H1 (cell line): ENCODE results near the gene TBC1D26. TPM values are rescaled to one million over a fixed set of nuclear protein-coding genes. Genes with fewer than 3 reads are reported as not detected.
"Not testable (repeated sequence)": the region's sequence is repeated elsewhere in the genome, so short reads cannot be mapped to it uniquely, and the experiment has no call there.

Experiments used
- CTCF ChIA-PET: fragments of 300-600 bp; sonication (Branson Sonifier 250); formaldehyde crosslinking; loops from one replicate; lab custom pipeline; 2021; ENCODE audit not compliant: partially characterized antibody; lab: Charles Lee
- POLR2A ChIA-PET: fragments of 300-600 bp; sonication (Branson Sonifier 250); formaldehyde crosslinking; loops from one replicate; lab custom pipeline; 2021; ENCODE audit warnings: inconsistent platforms; ENCODE audit not compliant: partially characterized antibody; lab: Charles Lee
- DNase-seq, 2 experiments: peaks; one replicate each; pipeline versions ENCODE4 v3.0.0 to v3.0.0-alpha.2; 2010 to 2022; ENCODE audit warnings: low spot score in 2 of 2, low read depth in 1 of 2, mixed read lengths in 1 of 2
- FAIRE-seq: peaks from 2 replicates; lab custom pipeline; 2011; peaks lifted over from hg19 to GRCh38; lab: Jason Lieb, UNC
- H2AFZ ChIP-seq: 2 replicates; pipeline ENCODE4 v1.8.1; 2012; ENCODE audit warnings: low read length, inconsistent platforms
- H2AK5ac ChIP-seq: 2 replicates; pipeline ENCODE4 v1.6.1; 2013; ENCODE audit warnings: low read depth, low read length
- H2BK120ac ChIP-seq: replicated peaks from 2 replicates; pipeline ENCODE3; 2013; ENCODE audit warnings: low read depth, low read length, inconsistent platforms
- H2BK12ac ChIP-seq: 2 replicates; pipeline ENCODE4 v1.6.1; 2013; ENCODE audit warnings: low read depth, low read length
- H2BK15ac ChIP-seq: 2 replicates; pipeline ENCODE4 v1.6.1; 2013; ENCODE audit warnings: low read length
- H2BK20ac ChIP-seq: 2 replicates; pipeline ENCODE4 v1.6.1; 2013; ENCODE audit warnings: low read length
- H2BK5ac ChIP-seq: 2 replicates; pipeline ENCODE4 v1.6.1; 2013; ENCODE audit warnings: low read depth, low read length
- H3K14ac ChIP-seq: 2 replicates; pipeline ENCODE4 v1.6.1; 2013; ENCODE audit warnings: inconsistent platforms; ENCODE audit not compliant: insufficient read length
- H3K18ac ChIP-seq: 2 replicates; pipeline ENCODE4 v1.6.1; 2013; ENCODE audit warnings: low read length; ENCODE audit errors: extremely low read depth
- H3K23ac ChIP-seq: 2 replicates; pipeline ENCODE4 v1.6.1; 2013; ENCODE audit warnings: inconsistent platforms; ENCODE audit not compliant: insufficient read length
- H3K23me2 ChIP-seq: 2 replicates; pipeline ENCODE4 v1.6.1; 2013; ENCODE audit warnings: low read depth, low read length
- H3K27ac ChIP-seq: 2 replicates; pipeline ENCODE4 v1.6.1; 2011; ENCODE audit warnings: low read depth, low read length, inconsistent platforms
- H3K27me3 ChIP-seq, 4 experiments: replicated peaks in 1 of 4; 1 replicate in 1 of 4; 2 replicates in 3 of 4; pipeline versions ENCODE4 v1.6.1 to v1.8.1; 2011 to 2013; ENCODE audit warnings: low read length in 3 of 4, mild to moderate bottlenecking in 3 of 4, inconsistent platforms in 2 of 4, mixed read lengths in 2 of 4, moderate library complexity in 1 of 4; ENCODE audit not compliant: control insufficient read depth in 3 of 4, insufficient read depth in 3 of 4; ENCODE audit errors: extremely low read depth in 1 of 4
- H3K36me3 ChIP-seq, 4 experiments: 2 replicates each; pipeline versions ENCODE4 v1.6.1 to v1.8.1; 2011 to 2013; ENCODE audit warnings: mild to moderate bottlenecking in 4 of 4, low read length in 3 of 4, moderate library complexity in 2 of 4, control low read depth in 1 of 4, inconsistent platforms in 1 of 4; ENCODE audit not compliant: insufficient read depth in 4 of 4, control insufficient read depth in 2 of 4
- H3K4ac ChIP-seq: replicated peaks from 2 replicates; pipeline ENCODE3; 2013; ENCODE audit warnings: low read length, low read depth, mixed read lengths, inconsistent platforms; ENCODE audit not compliant: insufficient read length
- H3K4me1 ChIP-seq, 4 experiments: replicated peaks in 1 of 4; 1 replicate in 1 of 4; 2 replicates in 3 of 4; pipeline versions ENCODE4 v1.6.1 to v1.8.1; 2011 to 2013; ENCODE audit warnings: low read length in 3 of 4, inconsistent platforms in 2 of 4, mixed read lengths in 1 of 4; ENCODE audit not compliant: insufficient read depth in 4 of 4, control insufficient read depth in 3 of 4
- H3K4me2 ChIP-seq, 2 experiments: 2 replicates each; pipeline versions ENCODE4 v1.6.1 to v1.8.1; 2011 to 2013; ENCODE audit warnings: low read depth in 2 of 2, low read length in 2 of 2, control low read depth in 1 of 2, inconsistent platforms in 1 of 2, mild to moderate bottlenecking in 1 of 2; ENCODE audit not compliant: insufficient read depth in 1 of 2
- H3K4me3 ChIP-seq, 4 experiments: fragments of 200-600, 300-600 bp in 1 of 4; sonication (generic), shearing (Covaris generic), sonication (Bioruptor Twin) in 1 of 4; 2 replicates each; pipeline versions ENCODE4 v1.5.1 to v1.8.1; 2011 to 2016; ENCODE audit warnings: low read length in 4 of 4, low read depth in 3 of 4, control low read depth in 2 of 4, inconsistent platforms in 2 of 4, mild to moderate bottlenecking in 2 of 4, mixed read lengths in 1 of 4, moderate library complexity in 1 of 4; ENCODE audit not compliant: insufficient read depth in 2 of 4; ENCODE audit errors: extremely low read depth in 1 of 4
- H3K56ac ChIP-seq: replicated peaks from 2 replicates; pipeline ENCODE3; 2013; ENCODE audit warnings: low read depth, mild to moderate bottlenecking, mixed read lengths, low read length, inconsistent platforms; ENCODE audit not compliant: insufficient read length
- H3K79me1 ChIP-seq: 2 replicates; pipeline ENCODE4 v1.6.1; 2013; ENCODE audit warnings: low read depth, low read length, control low read depth
- H3K79me2 ChIP-seq, 2 experiments: 2 replicates each; pipeline versions ENCODE4 v1.6.1 to v1.8.1; 2012 to 2013; ENCODE audit warnings: low read length in 2 of 2, mild to moderate bottlenecking in 2 of 2, inconsistent platforms in 1 of 2; ENCODE audit not compliant: insufficient read depth in 2 of 2, control insufficient read depth in 1 of 2
- H3K9ac ChIP-seq, 4 experiments: replicated peaks in 1 of 4; 1 replicate in 1 of 4; 2 replicates in 3 of 4; pipeline versions ENCODE4 v1.6.1 to v1.8.1; 2011 to 2013; ENCODE audit warnings: low read depth in 3 of 4, low read length in 3 of 4, control low read depth in 2 of 4, mild to moderate bottlenecking in 2 of 4, moderate library complexity in 2 of 4, inconsistent platforms in 1 of 4; ENCODE audit errors: extremely low read depth in 1 of 4
- H3K9me3 ChIP-seq, 2 experiments: 2 replicates each; pipeline versions ENCODE4 v1.6.1 to v1.8.1; 2012 to 2013; ENCODE audit warnings: mild to moderate bottlenecking in 2 of 2, moderate library complexity in 2 of 2, control low read depth in 1 of 2, inconsistent platforms in 1 of 2, low read depth in 1 of 2, low read length in 1 of 2, mixed read lengths in 1 of 2; ENCODE audit not compliant: insufficient read depth in 2 of 2
- H4K20me1 ChIP-seq, 2 experiments: replicated peaks in 1 of 2; 2 replicates each; pipeline versions ENCODE3 to v1.8.1; 2011 to 2013; ENCODE audit warnings: inconsistent platforms in 2 of 2, low read length in 2 of 2, mild to moderate bottlenecking in 1 of 2; ENCODE audit not compliant: insufficient read depth in 2 of 2, control insufficient read depth in 1 of 2
- H4K5ac ChIP-seq: 2 replicates; pipeline ENCODE4 v1.6.1; 2013; ENCODE audit warnings: low read length, low read depth, mixed read lengths, inconsistent platforms; ENCODE audit not compliant: insufficient read length
- H4K8ac ChIP-seq: 2 replicates; pipeline ENCODE4 v1.8.0; 2013; ENCODE audit warnings: mild to moderate bottlenecking, moderate library complexity, low read length, inconsistent platforms; ENCODE audit not compliant: insufficient read depth; ENCODE audit errors: extremely low read depth
- H4K91ac ChIP-seq: replicated peaks from 2 replicates; pipeline ENCODE3; 2013; ENCODE audit warnings: low read length, mixed read lengths, inconsistent platforms; ENCODE audit not compliant: insufficient read length
- WGBS, 2 experiments: shearing (Covaris generic) in 1 of 2; methylation state at CpG; one replicate each; pipeline versions ENCODE4 v1.1.6 to v1.1.7; 2013 to 2015; ENCODE audit warnings: low lambda C conversion rate in 2 of 2, mixed read lengths in 2 of 2, inconsistent platforms in 1 of 2, low coverage in 1 of 2, missing lambda C conversion rate in 1 of 2; ENCODE audit not compliant: insufficient replicate concordance in 2 of 2, insufficient coverage in 1 of 2, insufficient read length in 1 of 2; ENCODE audit errors: extremely low coverage in 1 of 2, missing lambda C conversion rate in 1 of 2; 5-methylcytosine and 5-hydroxymethylcytosine counted together
- polyA plus RNA-seq, 7 experiments: library from polyadenylated mRNA; depleted of rRNA in 3 of 7; stranded (reverse) in 5 of 7; unstranded in 2 of 7; fragments of >200 nt in 5 of 7; fragments of 200-250 nt in 2 of 7; gene quantifications; 1 replicate in 5 of 7; 2 replicates in 1 of 7; 4 replicates in 1 of 7; pipeline versions ENCODE4 v1.2.1 to v1.2.3, GENCODE V29; 2011 to 2013; ENCODE audit warnings: missing spikeins in 2 of 7, mixed read lengths in 2 of 7
- total RNA-seq: library from RNA; stranded (reverse); fragmentation: NEBNext Ultra II Directional; extraction: Animal tissue kit (Norgen Biotek cat#: 25700); gene quantifications from 2 replicates; pipeline ENCODE4 v1.2.1, GENCODE V29; 2021

TBC1D26 gene
- total and polyA plus RNA-seq, 2 of the 8 experiments (the other 6 are each of a cell fraction or from before 2014, with no cell fraction given) = 0.84 to 1.4 TPM

DNA sequence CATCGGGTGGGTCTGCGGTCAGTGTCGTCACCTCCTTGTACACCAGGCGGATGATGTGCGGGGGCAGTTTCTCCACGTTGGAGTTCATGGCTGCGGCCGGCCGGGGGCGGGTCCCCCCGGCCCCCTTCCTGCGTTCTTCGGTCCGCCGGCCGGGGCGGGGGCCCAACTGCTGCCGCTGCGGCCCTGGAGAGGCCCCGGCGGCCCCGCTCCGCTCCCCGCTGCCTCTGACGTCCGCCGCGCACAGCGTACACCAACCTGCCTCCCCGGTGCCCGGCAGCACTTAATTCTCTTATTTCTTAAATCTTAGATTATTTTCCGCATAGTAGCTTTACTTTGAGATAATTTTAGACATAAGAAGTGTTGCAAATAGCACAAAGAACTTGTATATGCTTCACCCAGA, 27.3 kb upstream of the TBC1D26 start:
- H3K4me2 ChIP-seq, H3K23ac ChIP-seq, H2BK5ac ChIP-seq, H3K14ac ChIP-seq, H2BK12ac ChIP-seq, H3K4me3 ChIP-seq, H2BK120ac ChIP-seq, H3K79me2 ChIP-seq, POLR2A ChIA-PET, H4K20me1 ChIP-seq, H2AFZ ChIP-seq, H3K4ac ChIP-seq, H2AK5ac ChIP-seq, H3K4me1 ChIP-seq, H3K23me2 ChIP-seq, FAIRE-seq, H2BK20ac ChIP-seq, H3K27me3 ChIP-seq, H4K8ac ChIP-seq, H3K27ac ChIP-seq, H2BK15ac ChIP-seq, H4K91ac ChIP-seq, H3K18ac ChIP-seq, DNase-seq, H3K9ac ChIP-seq, H3K79me1 ChIP-seq, H4K5ac ChIP-seq, H3K56ac ChIP-seq: not testable (repeated sequence)
- H3K36me3 ChIP-seq = peaks cover 19 to 56% (median 38%) of the 10 kb centered on the region in 4 experiments
- H3K9me3 ChIP-seq = peaks cover 23 to 40% of the 10 kb centered on the region in 2 experiments
- WGBS, 2 experiments = 98% methylated on average over 28 of the region's 32 CpGs; no CpG with 5 or more reads in 1 of the 2 experiments
- CTCF ChIA-PET = interaction anchor here (0.6 kb wide), 1 partner anchor 170 kb away, joined by 3 read pairs; no protein-coding TSS in a partner anchor

- H3K4me3 ChIP-seq, FAIRE-seq: not testable (repeated sequence)
- H3K36me3 ChIP-seq = peaks cover 19 to 83% (median 46%) of the 10 kb centered on the region in 4 experiments
These were observed 23.2 kb upstream of the TBC1D26 start for GRCh38 chr17:15708879-15709278.

More at GRCh38 chr17:15708879-15709278, 23.2 kb upstream of the TBC1D26 start:
- H3K79me2 ChIP-seq, H3K4me2 ChIP-seq, H2BK120ac ChIP-seq, H4K20me1 ChIP-seq, H3K23ac ChIP-seq, H2BK20ac ChIP-seq, H2AK5ac ChIP-seq, H3K27ac ChIP-seq, H2BK5ac ChIP-seq, H3K14ac ChIP-seq, H4K91ac ChIP-seq, H4K8ac ChIP-seq, H2AFZ ChIP-seq, H4K5ac ChIP-seq, H3K79me1 ChIP-seq, CTCF ChIA-PET, H2BK12ac ChIP-seq, POLR2A ChIA-PET, H3K9ac ChIP-seq, DNase-seq, H3K18ac ChIP-seq, H3K4me1 ChIP-seq, H3K23me2 ChIP-seq, H2BK15ac ChIP-seq, H3K56ac ChIP-seq, H3K4ac ChIP-seq, H3K27me3 ChIP-seq: not testable (repeated sequence)
- peaks cover 25 to 51% of the 10 kb centered on the region in 2 experiments for H3K9me3 ChIP-seq
- 80% methylated on average over 3 of the region's 3 CpGs; no CpG with 5 or more reads in 1 of the 2 experiments for WGBS, 2 experiments
